NT2/D1 (cell line): ENCODE results near the gene RFC1.
"Not testable (repeated sequence)": the region's sequence is repeated elsewhere in the genome, so short reads cannot be mapped to it uniquely, and the experiment has no call there.

Experiments used
- DNase-seq: peaks from one replicate; pipeline ENCODE4 v3.0.0-alpha.2; 2011; ENCODE audit warnings: low read depth, low spot score
- H3K27me3 ChIP-seq: 2 replicates; pipeline ENCODE4 v1.6.0; 2011; ENCODE audit warnings: mild to moderate bottlenecking; ENCODE audit not compliant: insufficient read length, insufficient read depth
- H3K36me3 ChIP-seq: 2 replicates; pipeline ENCODE4 v1.6.1; 2011; ENCODE audit warnings: mild to moderate bottlenecking, low read length, mixed read lengths; ENCODE audit not compliant: insufficient read depth, insufficient read length
- H3K4me1 ChIP-seq: 2 replicates; pipeline ENCODE4 v1.5.1; 2011; ENCODE audit not compliant: insufficient read depth, insufficient read length
- H3K4me3 ChIP-seq: 2 replicates; pipeline ENCODE4 v1.5.1; 2011; ENCODE audit warnings: low read depth; ENCODE audit not compliant: insufficient read length
- H3K9ac ChIP-seq: 2 replicates; pipeline ENCODE4 v1.6.0; 2011; ENCODE audit warnings: low read depth; ENCODE audit not compliant: insufficient read length
- H3K9me3 ChIP-seq: 2 replicates; pipeline ENCODE4 v1.5.1; 2011; ENCODE audit warnings: mild to moderate bottlenecking, low read length; ENCODE audit not compliant: insufficient read depth
- SUZ12 ChIP-seq: IDR thresholded peaks from 2 replicates; pipeline ENCODE4 v1.6.1; 2011; ENCODE audit not compliant: insufficient read length, insufficient read depth; ENCODE audit errors: extremely low read depth
- YY1 ChIP-seq: IDR thresholded peaks from 2 replicates; pipeline ENCODE4 v1.6.1; 2011; ENCODE audit not compliant: insufficient read length, insufficient read depth
- ZNF274 ChIP-seq: IDR thresholded peaks from 2 replicates; pipeline ENCODE4 v1.6.1; 2011; ENCODE audit warnings: mild to moderate bottlenecking, low read depth, low read length

The RFC1 gene

DNA sequence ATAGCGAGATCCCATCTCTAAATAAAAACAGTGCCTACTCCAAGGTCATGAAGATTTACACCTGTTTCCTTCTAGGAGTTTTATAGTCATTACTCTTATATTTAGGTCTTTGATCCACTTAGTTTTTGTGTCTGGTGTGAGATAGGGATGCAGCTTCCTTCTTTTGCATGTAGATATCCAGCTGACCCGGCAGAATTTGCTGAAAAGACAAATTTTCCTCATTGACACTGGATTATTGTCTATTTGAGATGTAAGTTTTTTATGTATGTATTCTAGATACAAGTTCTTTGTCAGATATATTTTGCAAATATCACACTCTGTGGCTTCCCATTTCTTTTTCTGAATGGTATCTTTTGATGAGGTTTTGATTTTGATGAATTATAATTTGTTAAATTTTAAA lies 85.4 kb downstream of the RFC1 start:
- H3K36me3 ChIP-seq: peaks cover 4% of the 10 kb centered on the region
- H3K27me3 ChIP-seq: no peaks in the 10 kb centered on the region
- TF ChIP-seq SUZ12: no peak
- TF ChIP-seq ZNF274: no peak
- H3K9me3 ChIP-seq: no peaks in the 10 kb centered on the region
- no peak overlapping the region for H3K9ac ChIP-seq
- DNase-seq: no peak
- H3K4me3 ChIP-seq: no peak overlapping the region
- no peaks in the 10 kb centered on the region for H3K4me1 ChIP-seq

DNA sequence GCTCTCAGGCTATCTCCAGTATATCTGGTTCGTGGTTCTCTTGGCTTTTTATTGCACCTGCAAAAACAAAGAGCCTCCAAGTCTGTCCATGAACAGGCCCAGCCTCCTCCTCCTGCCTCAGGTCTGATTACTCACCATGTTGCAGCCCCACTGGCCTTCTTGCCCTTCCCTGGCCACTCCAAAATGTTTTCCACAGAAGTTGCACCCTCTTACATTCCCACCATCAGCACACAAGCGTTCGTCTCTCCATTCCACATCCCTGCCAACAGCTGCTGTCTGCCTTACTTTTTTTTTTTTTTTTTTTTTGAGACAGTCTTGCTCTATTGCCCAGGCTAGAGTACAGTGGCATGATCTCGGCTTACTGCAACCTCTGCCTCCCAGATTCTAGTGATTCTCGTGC lies 86.7 kb downstream of the RFC1 start:
- H3K27me3 ChIP-seq: no peaks in the 10 kb centered on the region
- H3K9me3 ChIP-seq: no peaks in the 10 kb centered on the region
- H3K4me3 ChIP-seq: no peak overlapping the region
- no peak for TF ChIP-seq ZNF274
- DNase-seq: no peak
- H3K36me3 ChIP-seq: peaks cover 8% of the 10 kb centered on the region
- no peak overlapping the region for H3K9ac ChIP-seq
- H3K4me1 ChIP-seq: no peaks in the 10 kb centered on the region

DNA sequence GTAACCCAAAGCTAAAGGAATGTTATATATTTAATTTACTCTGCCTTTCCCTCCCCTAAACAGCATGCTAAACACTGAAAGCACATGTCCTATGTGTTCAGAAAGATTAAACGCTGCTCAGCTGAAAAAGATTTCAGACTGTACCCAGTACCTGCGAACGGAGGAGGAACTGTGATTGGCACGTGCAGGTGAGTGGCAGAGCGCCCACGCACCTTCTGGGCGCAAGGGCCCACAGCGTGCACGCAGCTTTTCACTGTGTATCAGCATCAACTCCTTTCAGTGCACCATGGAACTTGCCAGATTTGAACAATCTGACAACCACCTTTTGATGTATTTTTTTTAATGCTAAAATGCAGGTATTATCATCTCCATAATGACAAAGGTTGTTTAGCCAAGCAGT lies 87.7 kb downstream of the RFC1 start:
- no peak for TF ChIP-seq YY1
- TF ChIP-seq SUZ12: no peak
- no peak for TF ChIP-seq ZNF274
- Histone ChIP-seq H3K27me3 (no peaks in the 10 kb centered on the region), H3K4me3 (no peak overlapping the region), H3K9ac (no peak overlapping the region), H3K36me3 (peaks cover 8% of the 10 kb centered on the region), H3K9me3 (no peaks in the 10 kb centered on the region), H3K4me1 (no peaks in the 10 kb centered on the region)
- DNase-seq: no peak

DNA sequence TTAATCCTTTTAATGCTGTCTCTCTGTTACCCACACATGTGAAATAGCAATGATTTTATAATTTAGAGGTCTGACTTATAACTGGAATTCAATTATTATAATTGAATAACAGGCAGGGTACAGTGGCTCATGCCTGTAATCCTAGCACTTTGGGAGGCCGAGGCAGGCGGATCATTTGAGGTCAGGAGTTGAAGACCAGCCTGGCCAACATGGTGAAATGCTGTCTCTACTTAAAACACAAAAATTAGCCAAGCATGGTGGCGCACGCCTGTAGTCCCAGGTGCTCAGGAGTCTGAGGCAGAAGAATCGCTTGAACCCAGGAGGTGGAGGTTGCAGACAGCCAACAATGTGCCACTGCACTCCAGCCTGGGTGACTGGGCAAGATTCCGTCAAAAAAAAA lies 88.5 kb downstream of the RFC1 start:
- not testable (repeated sequence) for H3K9me3 ChIP-seq, H3K9ac ChIP-seq, H3K27me3 ChIP-seq, DNase-seq, H3K4me3 ChIP-seq, H3K4me1 ChIP-seq
- H3K36me3 ChIP-seq: peaks cover 15% of the 10 kb centered on the region

DNA sequence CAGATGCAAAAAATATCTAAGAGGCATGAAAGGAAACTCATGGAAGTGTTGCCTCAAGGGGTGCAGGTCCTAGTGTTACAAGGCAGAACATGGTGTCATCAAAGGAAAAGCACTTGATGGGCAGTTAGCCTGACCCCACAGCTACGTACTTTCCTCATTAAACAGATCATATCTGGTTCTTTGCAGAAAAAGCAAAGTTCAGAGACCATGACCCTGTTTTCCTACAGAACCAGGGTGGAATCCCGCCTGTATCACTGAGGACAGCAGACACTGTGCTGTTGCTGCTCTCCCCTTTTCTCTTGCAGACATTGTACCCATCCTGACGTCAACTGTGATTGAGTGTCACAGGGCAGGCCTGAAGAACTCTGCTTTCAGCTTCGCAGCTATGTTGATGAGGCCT lies 91.7 kb downstream of the RFC1 start:
- no peak for DNase-seq
- no peak overlapping the region for H3K9ac ChIP-seq
- H3K27me3 ChIP-seq: no peaks in the 10 kb centered on the region
- no peak for TF ChIP-seq YY1
- H3K4me1 ChIP-seq: no peaks in the 10 kb centered on the region
- no peak overlapping the region for H3K4me3 ChIP-seq
- H3K36me3 ChIP-seq: peaks cover 15% of the 10 kb centered on the region
- no peaks in the 10 kb centered on the region for H3K9me3 ChIP-seq

DNA sequence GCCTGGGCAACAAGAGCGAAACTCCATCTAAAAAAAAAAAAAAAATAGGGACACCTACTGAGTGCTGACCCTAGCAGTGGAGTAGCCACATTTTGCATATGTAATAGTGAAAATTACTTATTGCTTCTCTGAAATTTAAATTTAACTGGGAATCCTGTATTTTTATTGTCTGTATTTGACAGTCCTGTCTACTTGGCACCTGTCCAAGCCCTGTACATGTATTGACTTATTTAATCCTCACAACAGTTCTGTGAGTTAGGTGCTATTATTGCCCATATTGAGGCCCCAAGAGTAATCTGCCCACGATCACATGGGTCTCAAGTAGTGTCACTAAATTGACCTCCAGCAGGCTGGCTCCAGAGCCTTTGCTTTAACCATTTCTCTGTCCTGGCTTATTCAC lies 102.3 kb downstream of the RFC1 start:
- H3K9ac ChIP-seq: no peak overlapping the region
- no peaks in the 10 kb centered on the region for H3K9me3 ChIP-seq
- H3K4me1 ChIP-seq: peaks cover 2% of the 10 kb centered on the region
- TF ChIP-seq ZNF274 (no peak), SUZ12 (no peak), YY1 (no peak)
- H3K4me3 ChIP-seq: no peak overlapping the region
- no peaks in the 10 kb centered on the region for H3K36me3 ChIP-seq
- H3K27me3 ChIP-seq: no peaks in the 10 kb centered on the region
- DNase-seq: no peak

DNA sequence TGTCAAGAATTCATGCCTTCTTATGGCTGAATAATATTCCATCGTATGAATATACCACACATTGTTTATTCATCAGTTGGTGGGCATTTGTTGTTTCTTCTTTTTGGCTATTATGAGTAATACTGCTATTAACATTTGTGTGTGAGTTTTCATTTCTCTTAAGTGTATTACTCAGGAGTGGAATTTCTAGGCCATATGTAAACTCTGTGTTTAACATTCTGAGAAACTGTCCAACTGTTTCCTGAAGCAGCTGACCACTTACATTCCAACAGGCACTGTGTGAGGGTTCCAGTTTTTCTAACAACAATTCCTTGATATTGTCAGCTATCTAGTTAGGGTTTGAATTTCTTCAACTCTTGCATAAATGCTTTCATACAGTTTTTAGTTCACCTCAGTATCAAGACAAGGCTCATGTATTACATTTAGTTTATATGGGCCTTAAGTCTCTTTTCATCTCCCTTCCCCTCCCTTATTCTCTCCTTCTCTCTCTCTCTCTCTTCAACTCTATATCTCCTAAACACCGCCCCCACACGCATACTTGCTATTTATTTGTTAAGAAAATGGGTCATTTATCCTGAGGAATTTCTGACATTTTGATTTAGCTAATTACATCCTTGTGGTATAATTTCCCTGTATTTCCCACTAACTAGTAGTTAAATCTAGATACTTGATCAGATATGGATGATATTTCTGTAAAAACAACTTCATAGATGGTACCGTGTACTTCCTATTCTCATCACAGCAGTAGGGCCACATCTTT lies 106.4 kb downstream of the RFC1 start:
- Histone ChIP-seq H3K27me3 (no peaks in the 10 kb centered on the region), H3K9ac (no peak overlapping the region), H3K4me1 (peaks cover 2% of the 10 kb centered on the region), H3K4me3 (no peak overlapping the region), H3K9me3 (no peaks in the 10 kb centered on the region), H3K36me3 (no peaks in the 10 kb centered on the region)
- TF ChIP-seq ZNF274 (no peak), YY1 (no peak), SUZ12 (no peak)
- no peak for DNase-seq

DNA sequence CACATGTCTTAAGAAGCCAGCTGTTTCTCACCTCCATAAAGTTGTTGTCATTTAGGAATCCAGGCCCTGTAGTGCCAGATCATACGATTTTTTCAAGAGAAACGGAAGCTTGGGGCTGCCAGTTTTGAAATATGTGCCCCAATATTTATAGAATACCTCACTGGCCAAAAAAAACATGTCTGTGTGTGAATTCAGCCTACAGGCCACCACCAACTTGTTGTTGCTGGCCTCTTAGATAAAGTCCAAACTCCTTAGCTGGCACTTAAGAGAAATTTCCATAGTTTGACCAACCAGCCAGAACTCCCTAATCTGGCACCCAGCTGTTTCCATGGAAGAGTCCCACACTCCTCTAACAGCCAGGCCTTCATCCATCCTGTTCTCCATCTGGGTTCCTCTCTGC lies 109.7 kb downstream of the RFC1 start:
- H3K27me3 ChIP-seq: no peaks in the 10 kb centered on the region
- TF ChIP-seq SUZ12 (no peak), YY1 (no peak), ZNF274 (no peak)
- H3K4me3 ChIP-seq: no peak overlapping the region
- DNase-seq: no peak
- H3K9me3 ChIP-seq: no peaks in the 10 kb centered on the region
- no peaks in the 10 kb centered on the region for H3K36me3 ChIP-seq
- no peak overlapping the region for H3K9ac ChIP-seq
- no peaks in the 10 kb centered on the region for H3K4me1 ChIP-seq
